ENCODE data around the gene RPL11.

DNA sequence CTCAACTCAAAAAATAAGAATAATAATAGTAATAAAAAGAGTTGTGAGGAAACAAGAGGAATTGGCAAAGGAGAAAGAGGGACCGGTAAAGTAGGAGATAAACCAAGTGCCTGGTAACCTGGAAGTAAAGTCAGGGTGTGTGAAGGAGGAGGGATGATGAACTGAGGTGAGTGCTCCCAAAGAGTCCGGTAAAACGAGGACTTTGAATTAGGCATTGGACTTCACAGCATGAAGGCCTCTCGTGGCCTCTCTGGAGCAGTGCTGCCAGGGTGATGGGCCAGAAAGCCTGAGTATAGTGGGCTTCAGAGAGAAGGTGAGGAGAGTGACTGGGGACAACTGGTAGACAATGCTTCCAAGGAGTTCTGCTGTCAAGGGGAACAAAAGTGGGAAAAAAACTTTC is 17.6 kb downstream of the RPL11 start:
- no peak for TF ChIP-seq POLR2AphosphoS5 (IDR thresholded peaks at IDR 0.05; ENCODE audit: low read depth, low read length)
- no peak for TF ChIP-seq EP300 (IDR thresholded peaks at IDR 0.05; ENCODE audit: borderline replicate concordance in 1 of 2, low read depth in 2 of 2, low read length in 2 of 2)
- TF ChIP-seq RAD21 (IDR thresholded peaks at IDR 0.05 in 1 of 2, conservative IDR thresholded peaks at IDR 0.05 in 1 of 2; ENCODE audit: low read depth in 2 of 2, low read length in 2 of 2): no peak
- no peak for TF ChIP-seq SRF (IDR thresholded peaks at IDR 0.05; ENCODE audit: low read depth, low read length)
- no peak for TF ChIP-seq POLR2A (IDR thresholded peaks at IDR 0.05; ENCODE audit: control extremely low read depth in 1 of 2, low read depth in 2 of 2, low read length in 2 of 2)
- no peak for TF ChIP-seq TAF1 (IDR thresholded peaks at IDR 0.05; ENCODE audit: low read depth, low read length)

Measured in H1 (cell line).